WTC11 (cell line): ENCODE measurements around the gene DGCR2. TPM values are rescaled to one million over a fixed set of nuclear protein-coding genes. Genes with fewer than 3 reads are reported as not detected.

ENCODE experiments used
- ATAC-seq: fragments of 200-7000 bp; cut with Tn5 transposase; 2 replicates; pipeline ENCODE4 v1.10.0; 2021; ENCODE audit warnings: mild to moderate bottlenecking, moderate library complexity
- CTCF ChIA-PET: fragments of 300-600 bp; sonication (Branson Sonifier 250); formaldehyde crosslinking; loops from one replicate; lab custom pipeline; 2021; ENCODE audit warnings: antibody characterized with exemption; lab: Charles Lee
- POLR2A ChIA-PET: fragments of 350-600 bp; sonication (Branson Sonifier 250); formaldehyde crosslinking; loops from one replicate; lab custom pipeline; 2021; ENCODE audit warnings: antibody characterized with exemption; lab: Charles Lee
- DNase-seq: peaks from one replicate; pipeline ENCODE4 v3.0.0; 2021; ENCODE audit warnings: low spot score
- H3K27ac Mint-ChIP-seq: 2 replicates; pipeline ENCODE4 v1.8.0; 2021; ENCODE audit warnings: mixed read lengths
- H3K27me3 Mint-ChIP-seq: 2 replicates; pipeline ENCODE4 v1.8.0; 2021; ENCODE audit warnings: low read depth, mild to moderate bottlenecking, moderate library complexity, mixed read lengths
- H3K36me3 Mint-ChIP-seq: 2 replicates; pipeline ENCODE4 v1.8.0; 2021; ENCODE audit warnings: mixed read lengths
- H3K4me1 Mint-ChIP-seq: 2 replicates; pipeline ENCODE4 v1.8.0; 2022; ENCODE audit warnings: mixed read lengths
- H3K4me3 Mint-ChIP-seq: 2 replicates; pipeline ENCODE4 v1.8.0; 2021; ENCODE audit warnings: mild to moderate bottlenecking, moderate library complexity, mixed read lengths
- H3K9me3 Mint-ChIP-seq: 2 replicates; pipeline ENCODE4 v1.8.0; 2021; ENCODE audit warnings: mixed read lengths
- ATF1 ChIP-seq: sonication (generic); formaldehyde crosslinking; IDR thresholded peaks from 2 replicates; pipeline ENCODE4 v1.8.1; 2023; ENCODE audit warnings: mild to moderate bottlenecking, moderate library complexity, missing genetic modification reagents
- NR1H2 ChIP-seq: sonication (generic); formaldehyde crosslinking; IDR thresholded peaks from 2 replicates; pipeline ENCODE4 v1.9.0; 2021; ENCODE audit warnings: mild to moderate bottlenecking, moderate library complexity, missing genetic modification reagents
- PRDM15 ChIP-seq: sonication (generic); formaldehyde crosslinking; IDR thresholded peaks from 2 replicates; pipeline ENCODE4 v1.8.0; 2022; ENCODE audit warnings: missing genetic modification reagents
- RELA ChIP-seq: sonication (generic); formaldehyde crosslinking; IDR thresholded peaks from 2 replicates; pipeline ENCODE4 v1.8.1; 2022; ENCODE audit warnings: missing genetic modification reagents, mild to moderate bottlenecking, borderline replicate concordance
- SMAD4 ChIP-seq: sonication (generic); formaldehyde crosslinking; IDR thresholded peaks from 2 replicates; pipeline ENCODE4 v1.8.0; 2022; ENCODE audit warnings: mild to moderate bottlenecking, missing genetic modification reagents
- TEAD4 ChIP-seq: sonication (generic); formaldehyde crosslinking; IDR thresholded peaks from 2 replicates; pipeline ENCODE4 v1.8.0; 2022; ENCODE audit warnings: mild to moderate bottlenecking, missing genetic modification reagents
- TP53 ChIP-seq: sonication (generic); formaldehyde crosslinking; IDR thresholded peaks from 2 replicates; pipeline ENCODE4 v1.8.1; 2023; ENCODE audit warnings: mild to moderate bottlenecking, missing genetic modification reagents
- ZNF121 ChIP-seq: sonication (generic); formaldehyde crosslinking; IDR thresholded peaks from 2 replicates; pipeline ENCODE4 v1.8.0; 2023; ENCODE audit warnings: missing genetic modification reagents
- ZNF232 ChIP-seq: sonication (generic); formaldehyde crosslinking; IDR thresholded peaks from 2 replicates; pipeline ENCODE4 v1.8.0; 2022; ENCODE audit warnings: mild to moderate bottlenecking, missing genetic modification reagents
- ZNF416 ChIP-seq: fragments of 250-450 bp; sonication (Bioruptor Pico); IDR thresholded peaks from 2 replicates; pipeline ENCODE4 v1.9.0; 2021; ENCODE audit warnings: mild to moderate bottlenecking, inconsistent platforms
- ZNF512 ChIP-seq: sonication (generic); formaldehyde crosslinking; IDR thresholded peaks from 2 replicates; pipeline ENCODE4 v1.8.1; 2022; ENCODE audit warnings: missing genetic modification reagents, borderline replicate concordance
- total RNA-seq: library from RNA; stranded (reverse); gene quantifications from 3 replicates; pipeline ENCODE4 v1.2.3, GENCODE V29; 2021
- TF ChIP-seq, protein P1 (sequence below): fragments of 250-450 bp; sonication (Bioruptor Pico); IDR thresholded peaks from 2 replicates; pipeline ENCODE4 v1.8.0; 2021; ENCODE audit warnings: mild to moderate bottlenecking
- TF ChIP-seq, protein P2 (sequence below): sonication (generic); formaldehyde crosslinking; IDR thresholded peaks from 2 replicates; pipeline ENCODE4 v1.8.0; 2022; ENCODE audit warnings: mild to moderate bottlenecking, missing genetic modification reagents

DGCR2 gene
- total RNA-seq, 1 experiment from 2014 or later = 64.2 TPM

DNA sequence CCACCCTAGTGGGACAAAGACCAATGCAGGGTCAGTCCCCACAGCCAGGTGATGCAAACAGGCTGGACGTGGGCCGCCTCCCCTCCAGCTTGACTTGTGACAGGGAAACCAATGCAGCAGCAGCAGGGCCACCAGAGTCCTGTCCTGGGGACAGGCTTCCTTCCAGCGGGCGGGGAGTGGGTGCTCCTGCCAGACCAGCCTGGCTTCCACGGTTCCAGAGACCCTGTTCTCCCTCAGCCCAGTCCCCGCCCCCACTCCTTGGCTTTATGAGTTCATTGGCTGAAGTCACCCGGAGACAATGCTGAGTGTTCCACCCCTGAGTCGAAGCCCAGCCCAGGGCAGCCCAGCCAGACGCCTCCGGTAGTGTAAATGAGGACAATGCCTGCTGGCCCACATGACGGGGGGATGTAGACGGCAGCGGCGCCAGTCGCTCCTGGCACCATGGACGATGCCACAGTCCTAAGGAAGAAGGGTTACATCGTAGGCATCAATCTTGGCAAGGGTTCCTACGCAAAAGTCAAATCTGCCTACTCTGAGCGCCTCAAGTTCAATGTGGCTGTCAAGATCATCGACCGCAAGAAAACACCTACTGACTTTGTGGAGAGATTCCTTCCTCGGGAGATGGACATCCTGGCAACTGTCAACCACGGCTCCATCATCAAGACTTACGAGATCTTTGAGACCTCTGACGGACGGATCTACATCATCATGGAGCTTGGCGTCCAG lies 8.9 kb upstream of the DGCR2 start, which contains the start of gene TSSK2:
TSSK2 (plus strand) TSS at position 350 of the 726 bp plus-strand sequence; CDS start at position 442, 92 bp downstream.
- Mint-ChIP-seq H3K9me3 (no peaks in the 10 kb centered on the region), H3K4me3 (no peak within 1 kb of the TSS), H3K4me1 (no peaks in the 10 kb centered on the region), H3K27ac (no peak within 1 kb of the TSS), H3K27me3 (no peaks in the 10 kb centered on the region), H3K36me3 (peaks cover 10% of the 10 kb centered on the region; the same call in 1 of the 2 replicates)
- TF ChIP-seq PRDM15 (no peak), TEAD4 (CRISPR knock-in tag) (no peak), ZNF512 (CRISPR knock-in tag) (no peak), ZNF416 (CRISPR knock-in tag) (no peak), TP53 (no peak), ZNF121 (CRISPR knock-in tag) (no peak), ATF1 (CRISPR knock-in tag) (no peak)
- TF ChIP-seq, protein P1, sequence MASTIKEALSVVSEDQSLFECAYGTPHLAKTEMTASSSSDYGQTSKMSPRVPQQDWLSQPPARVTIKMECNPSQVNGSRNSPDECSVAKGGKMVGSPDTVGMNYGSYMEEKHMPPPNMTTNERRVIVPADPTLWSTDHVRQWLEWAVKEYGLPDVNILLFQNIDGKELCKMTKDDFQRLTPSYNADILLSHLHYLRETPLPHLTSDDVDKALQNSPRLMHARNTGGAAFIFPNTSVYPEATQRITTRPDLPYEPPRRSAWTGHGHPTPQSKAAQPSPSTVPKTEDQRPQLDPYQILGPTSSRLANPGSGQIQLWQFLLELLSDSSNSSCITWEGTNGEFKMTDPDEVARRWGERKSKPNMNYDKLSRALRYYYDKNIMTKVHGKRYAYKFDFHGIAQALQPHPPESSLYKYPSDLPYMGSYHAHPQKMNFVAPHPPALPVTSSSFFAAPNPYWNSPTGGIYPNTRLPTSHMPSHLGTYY (CRISPR knock-in tag) = no peak
- CTCF ChIA-PET = no interaction called here
- DNase-seq = peak; percentile 37
- peak; percentile 84 for ATAC-seq
- POLR2A ChIA-PET = no interaction called here

GRCh38 chr22:19129871-19130270 lies 7.7 kb upstream of the DGCR2 start:
- H3K4me1 Mint-ChIP-seq = no peaks in the 10 kb centered on the region
- H3K27me3 Mint-ChIP-seq = no peaks in the 10 kb centered on the region
- H3K9me3 Mint-ChIP-seq = no peaks in the 10 kb centered on the region
- ATAC-seq (no peak), DNase-seq (no peak)
- POLR2A ChIA-PET = no interaction called here
- H3K4me3 Mint-ChIP-seq = no peak overlapping the region
- H3K36me3 Mint-ChIP-seq = 0 out of 2 replicates have a peak, but pooled peaks cover 2% of the 10 kb centered on the region
- CTCF ChIA-PET = no interaction called here
- TF ChIP-seq, protein P2, sequence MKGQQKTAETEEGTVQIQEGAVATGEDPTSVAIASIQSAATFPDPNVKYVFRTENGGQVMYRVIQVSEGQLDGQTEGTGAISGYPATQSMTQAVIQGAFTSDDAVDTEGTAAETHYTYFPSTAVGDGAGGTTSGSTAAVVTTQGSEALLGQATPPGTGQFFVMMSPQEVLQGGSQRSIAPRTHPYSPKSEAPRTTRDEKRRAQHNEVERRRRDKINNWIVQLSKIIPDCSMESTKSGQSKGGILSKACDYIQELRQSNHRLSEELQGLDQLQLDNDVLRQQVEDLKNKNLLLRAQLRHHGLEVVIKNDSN (CRISPR knock-in tag) = no peak
- no peak for TF ChIP-seq SMAD4 (CRISPR knock-in tag)
- TF ChIP-seq RELA (CRISPR knock-in tag) = no peak
- peak overlapping the region; percentile 73; the same call in 1 of the 2 replicates for H3K27ac Mint-ChIP-seq

GRCh38 chr22:19128946-19129727 lies 6.9 kb upstream of the DGCR2 start:
- POLR2A ChIA-PET = no interaction called here
- Mint-ChIP-seq H3K27me3 (no peaks in the 10 kb centered on the region; the same call in 1 of the 2 replicates), H3K4me3 (no peak overlapping the region), H3K27ac (peak overlapping the region; percentile 73; the same call in 1 of the 2 replicates), H3K36me3 (0 out of 2 replicates have a peak, but pooled peaks cover 2% of the 10 kb centered on the region), H3K9me3 (no peaks in the 10 kb centered on the region), H3K4me1 (0 out of 2 replicates have a peak, but pooled peaks cover under 1% of the 10 kb centered on the region)
- no peak for DNase-seq
- no peak for TF ChIP-seq ZNF232 (CRISPR knock-in tag)
- no peak for TF ChIP-seq NR1H2 (CRISPR knock-in tag)
- ATAC-seq = no peak
- CTCF ChIA-PET = no interaction called here
